OCI-M2 (cell line): ENCODE measurements around the gene SUSD6.
"Not testable (repeated sequence)": the region's sequence is repeated elsewhere in the genome, so short reads cannot be mapped to it uniquely, and the experiment has no call there.

Experiments used
- DNase-seq: peaks from one replicate; lab custom pipeline; 2025; ENCODE audit not compliant: unreplicated experiment; lab: John Stamatoyannopoulos, UW

Gene SUSD6

GRCh38 chr14:69587389-69587788, 24.0 kb upstream of the SUSD6 start:
- no peak for DNase-seq

- DNase-seq = no peak
Measured at GRCh38 chr14:69591317-69591716, 20.1 kb upstream of the SUSD6 start.

- no peak for DNase-seq
Measured at GRCh38 chr14:69593018-69593677, 18.2 kb upstream of the SUSD6 start.

- DNase-seq = no peak
Measured at GRCh38 chr14:69594846-69595245, 16.6 kb upstream of the SUSD6 start.

GRCh38 chr14:69595336-69595735, 16.1 kb upstream of the SUSD6 start:
- no peak for DNase-seq

- not testable (repeated sequence) for DNase-seq
Measured at GRCh38 chr14:69599431-69599830, 12.0 kb upstream of the SUSD6 start.

GRCh38 chr14:69600304-69600891, 11.0 kb upstream of the SUSD6 start:
- DNase-seq = no peak

GRCh38 chr14:69605738-69606137, 5.7 kb upstream of the SUSD6 start:
- DNase-seq = no peak

GRCh38 chr14:69606258-69607184, 4.9 kb upstream of the SUSD6 start:
- DNase-seq = no peak

GRCh38 chr14:69610020-69610873, 1.1 kb upstream of the SUSD6 start:
- DNase-seq = no peak

GRCh38 chr14:69610874-69611171, 573 bp upstream of the SUSD6 start:
- no peak for DNase-seq

- peak; percentile 38 for DNase-seq
Measured at GRCh38 chr14:69612014-69612782, 802 bp downstream of the SUSD6 start.

GRCh38 chr14:69612783-69613130, 1.4 kb downstream of the SUSD6 start:
- no peak for DNase-seq

GRCh38 chr14:69613312-69614073, 2.1 kb downstream of the SUSD6 start:
- DNase-seq = no peak

- no peak for DNase-seq
Measured at GRCh38 chr14:69614592-69614991, 3.2 kb downstream of the SUSD6 start.

GRCh38 chr14:69615121-69615495, 3.7 kb downstream of the SUSD6 start:
- DNase-seq = no peak

GRCh38 chr14:69615496-69616407, 4.4 kb downstream of the SUSD6 start:
- DNase-seq = no peak

- no peak for DNase-seq
Measured at GRCh38 chr14:69616408-69616773, 5.0 kb downstream of the SUSD6 start.

GRCh38 chr14:69617796-69618195, 6.4 kb downstream of the SUSD6 start:
- no peak for DNase-seq
